Activated naive CD8-positive, alpha-beta T cell treated with anti-CD3 and anti-CD28 coated beads, Interleukin-2, amount 50 U/mL, for 24 hours (primary cell): ENCODE measurements around the gene ZNF343.
A peak's percentile ranks its signal among the peaks of the same experiment; 100 is the strongest.

Experiments used
- ATAC-seq: fragments of 150-1000 bp; cut with Tn5 transposase; one replicate; pipeline ENCODE4 v1.10.0; 2021
- DNase-seq: peaks from one replicate; pipeline ENCODE4 v3.0.0; 2021
- H3K27ac Mint-ChIP-seq: one replicate; pipeline ENCODE4 v1.8.0; 2021; ENCODE audit warnings: mild to moderate bottlenecking, mixed read lengths
- H3K27me3 Mint-ChIP-seq: one replicate; pipeline ENCODE4 v1.8.0; 2021; ENCODE audit warnings: mixed read lengths
- H3K36me3 Mint-ChIP-seq: one replicate; pipeline ENCODE4 v1.8.0; 2021; ENCODE audit warnings: low read depth, mixed read lengths
- H3K4me1 Mint-ChIP-seq: one replicate; pipeline ENCODE4 v1.8.0; 2021; ENCODE audit warnings: mixed read lengths
- H3K4me3 Mint-ChIP-seq: one replicate; pipeline ENCODE4 v1.8.0; 2021; ENCODE audit warnings: mild to moderate bottlenecking, moderate library complexity, mixed read lengths
- H3K9me3 Mint-ChIP-seq: one replicate; pipeline ENCODE4 v1.8.0; 2021; ENCODE audit warnings: mixed read lengths

Gene ZNF343

GRCh38 chr20:2508631-2509467 is at the start of gene ZNF343:
Gene ZNF343 (minus strand): TSS chr20:2508915. CDS start chr20:2493895, 15,020 bp downstream.
- no peaks in the 10 kb centered on the region for H3K9me3 Mint-ChIP-seq
- H3K27ac Mint-ChIP-seq: peak within 1 kb of the TSS; percentile 98
- DNase-seq (peak; percentile 76), ATAC-seq (peak; percentile 96)
- H3K27me3 Mint-ChIP-seq: peaks cover 6% of the 10 kb centered on the region
- H3K36me3 Mint-ChIP-seq: peaks cover 10% of the 10 kb centered on the region
- H3K4me3 Mint-ChIP-seq: peak within 1 kb of the TSS; percentile 99
- H3K4me1 Mint-ChIP-seq: peaks cover 23% of the 10 kb centered on the region

DNA sequence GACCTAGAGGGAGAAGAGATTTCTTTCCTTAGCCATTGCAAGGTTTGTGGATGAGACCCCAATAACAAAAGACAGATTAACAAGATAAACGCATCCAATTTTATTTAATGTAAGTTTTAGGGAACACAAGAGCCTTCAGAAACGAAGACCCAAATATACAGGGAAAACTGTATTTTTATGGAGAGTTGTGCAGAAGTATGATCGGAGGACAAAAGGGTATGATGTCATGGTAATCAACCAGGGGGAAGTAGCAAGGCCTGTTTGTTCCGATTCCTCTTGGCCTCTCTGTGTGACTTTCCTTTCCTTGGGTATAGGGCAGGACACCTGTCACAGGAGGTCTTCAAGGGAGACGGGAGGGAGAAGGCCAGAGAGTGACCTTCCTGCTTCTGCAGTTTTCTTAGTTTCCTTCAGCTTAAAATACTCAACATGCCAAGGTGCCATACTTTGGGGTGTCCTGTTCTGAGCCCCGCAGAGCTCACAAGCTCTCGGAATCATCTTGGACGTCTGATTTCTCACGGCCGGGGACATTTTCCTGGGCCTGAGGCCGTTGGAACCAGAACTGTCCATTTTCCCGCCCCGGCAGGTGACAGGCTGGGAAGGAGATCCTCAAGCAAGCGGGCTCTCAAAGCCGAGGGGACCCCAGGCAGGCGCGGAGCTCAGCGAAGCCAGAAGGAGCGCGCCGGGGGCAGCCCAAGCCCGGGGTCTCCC is 49.3 kb upstream of the ZNF343 start:
- peaks cover 58% of the 10 kb centered on the region for H3K27me3 Mint-ChIP-seq
- ATAC-seq (no peak), DNase-seq (no peak)
- H3K4me1 Mint-ChIP-seq: no peaks in the 10 kb centered on the region
- no peaks in the 10 kb centered on the region for H3K9me3 Mint-ChIP-seq
- no peak overlapping the region for H3K27ac Mint-ChIP-seq
- no peak overlapping the region for H3K4me3 Mint-ChIP-seq
- H3K36me3 Mint-ChIP-seq: no peaks in the 10 kb centered on the region

DNA sequence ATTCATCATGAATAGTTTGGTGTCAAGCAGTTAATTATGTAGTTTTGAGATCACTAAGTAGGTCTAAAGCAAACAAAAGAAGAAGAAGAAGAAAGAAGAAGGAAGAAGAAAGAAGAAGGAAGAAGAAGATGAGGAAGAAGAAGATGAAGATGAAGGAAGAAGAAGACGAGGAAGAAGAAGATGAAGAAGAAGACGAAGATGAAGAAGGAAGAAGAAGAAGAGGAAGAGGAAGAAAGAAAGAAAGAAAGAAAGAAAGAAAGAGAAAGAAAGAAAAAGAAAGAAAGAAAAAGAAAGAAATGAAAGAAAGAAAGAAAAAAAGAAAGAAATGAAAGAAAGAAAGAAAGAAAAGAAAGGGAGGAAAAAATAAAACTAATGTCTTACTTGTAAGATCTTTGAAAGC is 36.9 kb upstream of the ZNF343 start:
- H3K27ac Mint-ChIP-seq: no peak overlapping the region
- DNase-seq: no peak
- H3K4me3 Mint-ChIP-seq: no peak overlapping the region
- ATAC-seq: no peak
- no peaks in the 10 kb centered on the region for H3K9me3 Mint-ChIP-seq
- peaks cover 30% of the 10 kb centered on the region for H3K27me3 Mint-ChIP-seq
- no peaks in the 10 kb centered on the region for H3K36me3 Mint-ChIP-seq
- no peaks in the 10 kb centered on the region for H3K4me1 Mint-ChIP-seq

DNA sequence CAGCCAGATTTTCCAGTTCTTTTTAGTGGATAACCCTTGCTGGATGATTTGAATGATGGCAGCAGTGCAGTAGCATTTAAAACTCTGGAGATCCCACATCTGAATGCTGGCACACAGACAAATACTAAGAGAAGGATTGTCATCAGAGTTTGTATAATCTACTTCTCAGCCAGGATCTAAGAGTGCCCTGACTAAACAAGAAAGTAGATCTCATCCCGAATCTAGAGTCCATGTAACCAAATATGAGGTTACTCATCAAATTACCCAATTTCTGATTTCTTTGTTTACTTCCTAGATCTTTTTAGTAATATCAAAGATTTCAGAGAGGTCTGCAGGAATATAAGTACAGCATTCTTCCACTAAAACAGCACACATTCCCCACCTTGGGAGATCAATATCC is 35.5 kb upstream of the ZNF343 start:
- H3K27me3 Mint-ChIP-seq: peaks cover 31% of the 10 kb centered on the region
- ATAC-seq (no peak), DNase-seq (no peak)
- no peaks in the 10 kb centered on the region for H3K4me1 Mint-ChIP-seq
- H3K9me3 Mint-ChIP-seq: no peaks in the 10 kb centered on the region
- H3K4me3 Mint-ChIP-seq: no peak overlapping the region
- H3K36me3 Mint-ChIP-seq: no peaks in the 10 kb centered on the region
- H3K27ac Mint-ChIP-seq: no peak overlapping the region

DNA sequence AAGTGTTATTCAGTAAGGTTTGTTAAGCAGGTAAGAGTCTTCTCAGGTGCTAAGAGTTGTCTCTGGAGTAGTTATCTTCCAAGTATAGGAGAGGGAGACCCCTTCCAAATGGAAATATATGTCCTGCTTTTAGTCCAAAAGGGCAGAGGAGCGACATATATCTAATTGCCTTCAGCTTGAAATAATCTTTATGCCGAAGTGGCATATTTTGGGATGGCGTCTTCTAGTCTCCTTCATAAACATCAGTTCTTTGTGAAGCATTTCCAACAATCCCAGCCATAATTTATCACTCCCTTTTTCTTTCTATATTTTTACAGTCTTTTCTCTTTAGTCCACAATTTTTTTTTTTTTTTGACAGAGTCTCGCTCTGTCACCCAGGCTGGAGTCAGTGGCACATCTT is 33.6 kb upstream of the ZNF343 start:
- no peak for ATAC-seq
- Mint-ChIP-seq H3K9me3 (no peaks in the 10 kb centered on the region), H3K4me3 (no peak overlapping the region), H3K36me3 (no peaks in the 10 kb centered on the region), H3K27me3 (peaks cover 38% of the 10 kb centered on the region), H3K27ac (no peak overlapping the region), H3K4me1 (no peaks in the 10 kb centered on the region)
- DNase-seq: no peak

- H3K9me3 Mint-ChIP-seq: no peaks in the 10 kb centered on the region
- no peaks in the 10 kb centered on the region for H3K36me3 Mint-ChIP-seq
- no peak for ATAC-seq
- no peak overlapping the region for H3K27ac Mint-ChIP-seq
- no peaks in the 10 kb centered on the region for H3K4me1 Mint-ChIP-seq
- no peak overlapping the region for H3K4me3 Mint-ChIP-seq
- H3K27me3 Mint-ChIP-seq: peaks cover 37% of the 10 kb centered on the region
- no peak for DNase-seq
Measured at GRCh38 chr20:2541940-2542339, 33.2 kb upstream of the ZNF343 start.

DNA sequence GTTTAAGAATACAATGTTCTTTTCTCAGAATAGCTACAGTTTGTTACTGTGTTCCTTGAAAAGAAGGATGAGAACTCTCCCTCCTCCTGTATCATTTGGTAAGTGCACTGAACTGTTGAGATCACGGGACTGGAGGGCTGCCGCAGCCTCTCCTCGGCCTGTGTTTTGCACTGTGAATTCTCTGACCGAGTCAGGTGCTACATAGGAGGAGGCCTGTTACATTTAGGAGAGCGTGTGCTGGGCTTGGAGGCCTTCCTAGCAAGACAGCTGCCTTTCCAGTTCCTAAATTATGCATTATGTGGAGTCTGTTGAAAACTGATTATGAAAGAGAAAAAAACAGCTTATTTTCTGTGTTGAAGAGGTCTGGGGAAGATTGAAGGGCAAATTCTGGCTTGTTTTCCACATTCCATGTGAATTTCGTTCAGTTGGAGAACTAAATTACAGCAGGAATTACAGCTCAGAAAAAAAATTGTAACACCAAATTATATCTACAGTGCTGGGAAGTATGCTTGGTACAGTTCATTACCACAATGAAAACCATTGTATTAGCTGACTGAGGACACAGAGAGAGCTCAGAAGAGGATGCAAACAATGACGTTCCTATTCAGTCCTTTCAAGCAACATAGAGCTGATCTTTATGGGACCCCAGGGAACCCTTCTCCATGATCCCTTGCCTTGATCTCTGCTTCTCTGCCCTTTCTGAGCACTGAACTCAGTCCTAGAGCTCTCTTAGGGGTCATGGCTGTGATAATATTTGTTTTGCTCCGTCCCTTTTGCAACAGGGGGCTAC is 30.4 kb upstream of the ZNF343 start:
- DNase-seq (no peak), ATAC-seq (no peak)
- Mint-ChIP-seq H3K36me3 (no peaks in the 10 kb centered on the region), H3K27me3 (peaks cover 26% of the 10 kb centered on the region), H3K27ac (no peak overlapping the region), H3K9me3 (no peaks in the 10 kb centered on the region), H3K4me3 (no peak overlapping the region), H3K4me1 (no peaks in the 10 kb centered on the region)

DNA sequence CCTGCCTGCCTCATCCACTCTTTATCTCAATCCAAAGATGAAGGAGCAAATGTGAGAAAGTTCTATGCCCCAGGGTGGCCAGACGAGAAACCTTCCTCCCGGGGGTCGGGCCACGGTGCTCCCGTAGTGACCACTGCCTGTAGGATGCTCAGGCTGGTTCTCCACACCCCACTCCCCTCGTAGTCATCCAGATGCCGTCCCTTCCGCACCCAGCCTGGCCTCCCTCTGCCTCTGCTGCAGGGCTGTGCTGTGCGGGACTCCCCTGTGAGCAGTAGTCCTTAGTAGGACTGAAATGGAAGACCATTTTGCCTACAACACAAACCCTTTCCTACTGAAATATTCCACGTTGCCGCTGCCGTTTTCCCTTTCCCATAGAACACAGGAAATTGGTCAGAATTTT is 29.6 kb upstream of the ZNF343 start:
- Mint-ChIP-seq H3K36me3 (no peaks in the 10 kb centered on the region), H3K27me3 (peaks cover 26% of the 10 kb centered on the region), H3K9me3 (no peaks in the 10 kb centered on the region), H3K27ac (no peak overlapping the region), H3K4me3 (no peak overlapping the region), H3K4me1 (no peaks in the 10 kb centered on the region)
- no peak for ATAC-seq
- no peak for DNase-seq

GRCh38 chr20:2537101-2537500 is 28.4 kb upstream of the ZNF343 start:
- Mint-ChIP-seq H3K27ac (no peak overlapping the region), H3K4me1 (no peaks in the 10 kb centered on the region), H3K9me3 (no peaks in the 10 kb centered on the region), H3K4me3 (no peak overlapping the region), H3K27me3 (peaks cover 23% of the 10 kb centered on the region), H3K36me3 (no peaks in the 10 kb centered on the region)
- no peak for ATAC-seq
- no peak for DNase-seq

- peaks cover 23% of the 10 kb centered on the region for H3K27me3 Mint-ChIP-seq
- no peak within 1 kb of the TSS for H3K4me3 Mint-ChIP-seq
- H3K9me3 Mint-ChIP-seq: no peaks in the 10 kb centered on the region
- no peaks in the 10 kb centered on the region for H3K4me1 Mint-ChIP-seq
- H3K36me3 Mint-ChIP-seq: no peaks in the 10 kb centered on the region
- DNase-seq (no peak), ATAC-seq (no peak)
- no peak within 1 kb of the TSS for H3K27ac Mint-ChIP-seq
Measured at GRCh38 chr20:2536560-2536986, 27.9 kb upstream of the ZNF343 start, which contains the start of gene TMC2. Gene TMC2 (plus strand): TSS chr20:2536573. CDS start chr20:2536622, 49 bp downstream.

GRCh38 chr20:2535711-2536559 is 27.2 kb upstream of the ZNF343 start:
- no peaks in the 10 kb centered on the region for H3K9me3 Mint-ChIP-seq
- H3K4me3 Mint-ChIP-seq: no peak overlapping the region
- DNase-seq (no peak), ATAC-seq (no peak)
- no peaks in the 10 kb centered on the region for H3K4me1 Mint-ChIP-seq
- H3K36me3 Mint-ChIP-seq: no peaks in the 10 kb centered on the region
- H3K27ac Mint-ChIP-seq: no peak overlapping the region
- H3K27me3 Mint-ChIP-seq: peaks cover 21% of the 10 kb centered on the region

- Mint-ChIP-seq H3K27me3 (peaks cover 3% of the 10 kb centered on the region), H3K9me3 (no peaks in the 10 kb centered on the region), H3K36me3 (no peaks in the 10 kb centered on the region), H3K27ac (no peak overlapping the region), H3K4me1 (peaks cover 6% of the 10 kb centered on the region), H3K4me3 (no peak overlapping the region)
- DNase-seq (no peak), ATAC-seq (no peak)
Measured at GRCh38 chr20:2533118-2533517, 24.4 kb upstream of the ZNF343 start.

DNA sequence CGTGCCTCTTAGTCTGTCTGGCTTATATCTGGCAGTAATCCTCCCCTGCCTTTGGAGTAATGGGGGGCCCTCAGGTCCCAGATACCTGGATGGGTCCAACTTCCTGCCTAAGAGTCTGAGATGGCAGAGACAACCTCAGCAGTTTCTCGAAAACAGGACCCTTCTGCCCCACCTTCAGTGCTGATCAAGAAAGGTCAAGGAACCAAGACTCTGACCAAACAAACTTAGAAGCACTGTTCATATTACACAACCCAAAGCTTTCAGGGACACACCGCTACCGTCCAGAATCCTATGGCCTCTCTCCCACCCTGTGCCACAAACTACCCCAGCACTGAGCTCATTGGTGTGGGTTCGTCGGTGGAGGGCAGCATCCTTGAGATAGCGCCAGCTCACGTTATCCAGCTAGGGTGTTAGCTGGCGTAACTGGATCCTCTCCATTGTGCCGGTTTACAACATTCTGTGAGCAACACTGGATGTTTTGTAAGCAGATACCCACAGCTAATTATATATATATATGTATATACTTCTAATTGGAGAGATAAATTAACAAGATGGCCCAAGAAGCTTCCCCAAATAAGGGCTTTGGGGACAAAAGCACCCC is 20.1 kb upstream of the ZNF343 start:
- no peak for DNase-seq
- H3K9me3 Mint-ChIP-seq: no peaks in the 10 kb centered on the region
- H3K36me3 Mint-ChIP-seq: no peaks in the 10 kb centered on the region
- H3K4me3 Mint-ChIP-seq: no peak overlapping the region
- ATAC-seq: no peak
- H3K27me3 Mint-ChIP-seq: peaks cover 5% of the 10 kb centered on the region
- no peak overlapping the region for H3K27ac Mint-ChIP-seq
- peaks cover 21% of the 10 kb centered on the region for H3K4me1 Mint-ChIP-seq
